IPS-20b (cell line): ENCODE measurements around the gene ZNF791.
"Not testable (repeated sequence)": the region's sequence is repeated elsewhere in the genome, so short reads cannot be mapped to it uniquely, and the experiment has no call there.

Experiments
- H3K27ac ChIP-seq: one replicate; pipeline ENCODE4 v1.5.1; 2013; ENCODE audit warnings: low read length
- H3K27me3 ChIP-seq: 2 replicates; pipeline ENCODE4 v1.6.1; 2013; ENCODE audit warnings: mild to moderate bottlenecking, low read length, inconsistent platforms; ENCODE audit not compliant: insufficient read depth
- H3K36me3 ChIP-seq: 2 replicates; pipeline ENCODE4 v1.6.1; 2013; ENCODE audit warnings: low read depth, mild to moderate bottlenecking, inconsistent platforms, low read length, moderate library complexity; ENCODE audit not compliant: insufficient read depth
- H3K4me1 ChIP-seq: 2 replicates; pipeline ENCODE4 v1.6.1; 2013; ENCODE audit warnings: mild to moderate bottlenecking, control low read depth, inconsistent platforms, low read length, moderate library complexity; ENCODE audit not compliant: insufficient read depth
- H3K4me3 ChIP-seq: 2 replicates; pipeline ENCODE4 v1.5.1; 2013; ENCODE audit warnings: mild to moderate bottlenecking, low read length, inconsistent platforms
- H3K9ac ChIP-seq: 2 replicates; pipeline ENCODE4 v1.6.1; 2013; ENCODE audit warnings: low read depth, mild to moderate bottlenecking, inconsistent platforms, low read length, moderate library complexity
- H3K9me3 ChIP-seq: 2 replicates; pipeline ENCODE4 v1.6.1; 2013; ENCODE audit warnings: mild to moderate bottlenecking, low read depth, low read length, inconsistent platforms; ENCODE audit not compliant: insufficient read depth

ZNF791 gene

DNA sequence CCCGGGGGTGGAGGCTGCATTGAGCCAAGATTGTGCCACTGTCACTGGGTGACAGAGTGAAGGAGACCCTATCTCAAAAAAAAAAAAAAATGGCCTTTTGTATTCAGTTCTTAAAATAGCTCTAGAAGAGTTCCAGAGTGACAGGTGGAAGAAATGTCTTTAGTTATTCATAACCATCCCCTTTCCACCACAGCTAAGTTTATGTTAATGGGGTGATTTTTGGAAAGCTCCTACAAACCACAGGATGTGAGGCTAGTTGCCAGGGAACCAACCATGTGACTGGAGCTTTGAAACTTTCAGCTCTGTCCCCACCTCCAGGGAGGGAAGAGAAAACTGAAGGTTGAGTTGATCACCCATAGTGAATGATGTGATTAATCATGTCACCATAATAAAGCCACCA, 7.0 kb upstream of the ZNF791 start:
- Histone ChIP-seq H3K36me3 (0 out of 2 replicates have a peak, but pooled peaks cover 8% of the 10 kb centered on the region), H3K9me3 (no peaks in the 10 kb centered on the region), H3K4me3 (no peak overlapping the region), H3K4me1 (no peaks in the 10 kb centered on the region), H3K27me3 (no peaks in the 10 kb centered on the region), H3K27ac (no peak overlapping the region), H3K9ac (no peak overlapping the region)

GRCh38 chr19:12606796-12607195, 3.9 kb upstream of the ZNF791 start:
- Histone ChIP-seq H3K9me3 (no peaks in the 10 kb centered on the region), H3K9ac (no peak overlapping the region), H3K27me3 (no peaks in the 10 kb centered on the region), H3K36me3 (0 out of 2 replicates have a peak, but pooled peaks cover 8% of the 10 kb centered on the region), H3K27ac (no peak overlapping the region), H3K4me3 (no peak overlapping the region), H3K4me1 (no peaks in the 10 kb centered on the region)

DNA sequence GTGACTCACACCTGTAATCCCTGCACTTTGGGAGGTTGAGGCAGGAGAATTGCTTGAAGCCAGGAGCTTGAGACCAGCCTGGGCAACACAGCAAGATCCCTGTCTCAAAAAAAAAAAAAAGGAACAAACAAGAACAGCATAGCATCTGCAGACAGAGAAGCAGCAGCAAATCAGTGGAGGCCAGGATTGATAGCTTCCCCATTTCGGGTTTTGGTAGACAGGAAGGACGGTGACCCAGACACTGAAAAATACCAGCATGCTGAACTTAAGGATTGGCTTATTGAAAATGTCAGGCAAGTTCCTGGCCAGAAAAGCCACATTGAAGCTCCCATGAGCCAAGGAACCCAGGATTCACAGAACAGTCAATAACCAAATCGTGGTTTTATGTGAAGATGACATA, 3.1 kb upstream of the ZNF791 start:
- H3K4me1 ChIP-seq = no peaks in the 10 kb centered on the region
- H3K9ac ChIP-seq = no peak overlapping the region
- peaks cover 10% of the 10 kb centered on the region; the same call in 1 of the 2 replicates for H3K36me3 ChIP-seq
- H3K9me3 ChIP-seq = no peaks in the 10 kb centered on the region
- H3K27ac ChIP-seq = no peak overlapping the region
- H3K4me3 ChIP-seq = no peak overlapping the region
- H3K27me3 ChIP-seq = no peaks in the 10 kb centered on the region

DNA sequence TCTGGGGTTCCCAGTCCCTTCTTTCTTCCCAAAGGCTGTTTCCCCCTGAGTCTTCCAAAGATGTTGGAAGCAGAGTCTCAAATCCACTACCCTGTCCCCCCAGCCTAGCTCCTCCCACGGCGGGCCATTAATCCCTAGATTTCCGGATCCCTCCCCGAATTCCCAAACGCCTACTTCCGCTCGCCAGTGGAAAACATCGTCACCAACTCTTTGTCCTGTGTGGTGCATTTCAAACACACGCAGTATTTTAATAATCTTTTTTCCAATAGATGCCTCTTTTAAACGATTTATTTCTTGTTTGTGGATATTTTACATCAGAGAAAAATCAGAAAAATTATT, 610 bp downstream of the ZNF791 start:
- H3K9me3 ChIP-seq = no peaks in the 10 kb centered on the region
- H3K36me3 ChIP-seq = peaks cover 25% of the 10 kb centered on the region
- H3K9ac ChIP-seq = peak overlapping the region; percentile 90
- no peaks in the 10 kb centered on the region for H3K27me3 ChIP-seq
- peak overlapping the region; percentile 4 for H3K27ac ChIP-seq
- no peaks in the 10 kb centered on the region for H3K4me1 ChIP-seq
- H3K4me3 ChIP-seq = peak overlapping the region; percentile 93

DNA sequence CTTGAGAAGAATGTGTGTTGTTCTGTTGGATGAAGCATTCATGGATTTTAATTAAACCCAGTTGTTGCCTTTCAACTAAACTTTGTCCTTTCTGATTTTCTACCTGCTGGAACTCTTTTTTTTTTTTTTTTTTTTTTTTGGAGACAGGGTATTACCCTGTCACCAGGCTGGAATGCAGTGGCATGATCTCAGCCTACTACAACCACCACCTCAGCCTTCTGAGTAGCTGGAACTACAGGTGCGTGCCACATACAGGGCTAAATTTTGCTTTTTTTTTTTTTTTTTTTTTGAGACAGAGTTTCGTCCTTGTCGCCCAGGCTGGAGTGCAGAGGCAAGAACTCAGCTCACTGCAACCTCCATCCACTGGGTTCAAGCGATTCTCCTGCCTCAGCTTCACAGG, 6.9 kb downstream of the ZNF791 start:
- Histone ChIP-seq H3K4me1 (no peaks in the 10 kb centered on the region), H3K27ac (no peak overlapping the region), H3K9me3 (peaks cover 6% of the 10 kb centered on the region; the same call in 1 of the 2 replicates), H3K36me3 (peaks cover 15% of the 10 kb centered on the region), H3K9ac (no peak overlapping the region), H3K4me3 (no peak overlapping the region), H3K27me3 (no peaks in the 10 kb centered on the region)

GRCh38 chr19:12621253-12622024, 10.7 kb downstream of the ZNF791 start:
- Histone ChIP-seq H3K36me3 (peaks cover 33% of the 10 kb centered on the region), H3K9me3 (peaks cover 14% of the 10 kb centered on the region)
- not testable (repeated sequence) for H3K27ac ChIP-seq, H3K4me3 ChIP-seq, H3K9ac ChIP-seq, H3K27me3 ChIP-seq, H3K4me1 ChIP-seq

DNA sequence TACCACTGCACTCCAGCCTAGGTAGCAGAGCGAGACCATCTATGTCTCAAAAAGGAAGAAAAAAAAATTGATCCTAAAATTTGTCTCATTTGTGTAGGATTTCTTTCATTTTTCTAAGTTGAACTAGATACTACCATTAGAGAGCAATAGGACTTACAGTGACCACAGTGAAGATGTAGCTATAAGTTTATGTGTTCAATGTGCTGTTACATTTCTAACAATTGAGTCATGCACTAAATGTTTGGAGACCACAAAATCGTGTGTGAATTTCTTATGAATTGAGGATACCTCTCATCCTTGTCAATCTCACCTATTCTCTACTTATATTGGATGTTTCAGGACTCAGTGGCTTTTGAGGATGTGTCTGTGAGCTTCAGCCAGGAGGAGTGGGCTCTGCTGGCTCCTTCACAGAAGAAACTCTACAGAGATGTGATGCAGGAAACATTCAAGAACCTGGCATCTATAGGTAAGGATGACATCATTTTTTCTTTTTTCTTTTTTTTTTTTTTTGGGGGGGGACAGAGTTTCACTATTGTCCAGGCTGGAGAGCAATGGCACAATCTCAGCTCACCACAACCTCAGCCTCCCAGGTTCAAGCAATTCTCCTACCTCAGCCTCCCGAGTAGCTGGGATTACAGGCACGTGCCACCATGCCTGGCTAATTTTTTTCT, 12.8 kb downstream of the ZNF791 start:
- peaks cover 33% of the 10 kb centered on the region for H3K9me3 ChIP-seq

DNA sequence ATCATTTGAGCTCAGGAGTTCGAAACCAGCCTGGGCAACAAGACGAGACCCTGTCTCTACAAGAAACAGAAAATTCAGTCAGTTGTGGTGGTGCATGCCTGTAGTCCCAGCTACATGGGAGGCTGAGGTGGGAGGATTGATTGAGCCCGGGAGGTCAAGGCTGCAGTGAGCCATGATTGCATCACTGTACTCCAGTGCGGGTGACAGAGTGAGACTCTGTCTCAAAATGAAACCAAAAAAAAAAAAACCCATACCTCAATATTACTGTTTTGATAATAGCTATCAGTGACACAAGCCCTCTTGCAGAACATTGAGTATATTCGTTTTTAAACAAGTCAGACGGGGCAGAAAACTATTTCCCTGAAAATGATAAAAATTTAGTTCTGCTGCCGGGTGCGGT, 16.2 kb downstream of the ZNF791 start:
- Histone ChIP-seq H3K4me1 (no peaks in the 10 kb centered on the region), H3K27ac (no peak overlapping the region), H3K27me3 (no peaks in the 10 kb centered on the region), H3K9me3 (peaks cover 50% of the 10 kb centered on the region), H3K4me3 (no peak overlapping the region), H3K9ac (no peak overlapping the region), H3K36me3 (peaks cover 80% of the 10 kb centered on the region)

More for the DNA sequence above, 12.8 kb downstream of the ZNF791 start:
- Histone ChIP-seq H3K36me3 (peaks cover 53% of the 10 kb centered on the region), H3K9ac (no peak overlapping the region), H3K27ac (no peak overlapping the region), H3K27me3 (no peaks in the 10 kb centered on the region), H3K4me3 (no peak overlapping the region), H3K4me1 (no peaks in the 10 kb centered on the region)

DNA sequence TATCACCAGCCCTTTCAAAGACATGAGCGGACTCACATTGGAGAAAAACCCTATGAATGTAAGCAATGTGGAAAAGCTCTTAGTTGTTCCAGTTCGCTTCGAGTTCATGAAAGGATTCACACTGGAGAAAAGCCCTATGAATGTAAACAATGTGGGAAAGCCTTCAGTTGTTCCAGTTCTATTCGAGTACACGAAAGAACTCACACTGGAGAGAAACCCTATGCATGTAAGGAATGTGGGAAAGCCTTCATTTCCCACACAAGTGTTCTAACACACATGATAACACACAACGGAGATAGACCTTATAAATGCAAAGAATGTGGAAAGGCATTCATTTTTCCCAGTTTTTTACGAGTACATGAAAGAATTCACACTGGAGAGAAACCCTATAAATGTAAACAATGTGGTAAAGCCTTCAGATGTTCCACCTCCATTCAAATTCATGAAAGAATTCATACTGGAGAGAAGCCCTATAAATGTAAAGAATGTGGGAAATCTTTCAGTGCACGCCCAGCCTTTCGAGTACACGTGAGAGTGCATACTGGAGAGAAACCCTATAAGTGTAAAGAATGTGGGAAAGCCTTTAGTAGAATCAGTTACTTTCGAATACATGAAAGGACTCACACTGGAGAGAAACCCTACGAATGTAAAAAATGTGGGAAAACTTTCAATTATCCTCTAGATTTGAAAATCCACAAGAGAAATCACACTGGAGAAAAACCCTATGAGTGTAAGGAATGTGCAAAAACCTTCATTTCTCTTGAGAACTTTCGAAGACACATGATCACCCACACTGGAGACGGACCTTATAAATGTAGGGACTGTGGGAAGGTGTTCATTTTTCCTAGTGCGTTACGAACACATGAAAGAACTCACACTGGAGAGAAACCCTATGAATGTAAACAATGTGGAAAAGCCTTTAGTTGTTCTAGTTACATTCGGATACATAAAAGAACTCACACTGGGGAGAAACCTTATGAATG, 17.6 kb downstream of the ZNF791 start:
- Histone ChIP-seq H3K27ac (no peak overlapping the region), H3K4me3 (peak overlapping the region; percentile 9; the same call in 1 of the 2 replicates), H3K4me1 (no peaks in the 10 kb centered on the region), H3K9me3 (peaks cover 50% of the 10 kb centered on the region), H3K9ac (no peak overlapping the region), H3K27me3 (no peaks in the 10 kb centered on the region), H3K36me3 (peaks cover 78% of the 10 kb centered on the region)

GRCh38 chr19:12629215-12629614, 18.5 kb downstream of the ZNF791 start:
- H3K9me3 ChIP-seq = peaks cover 50% of the 10 kb centered on the region

GRCh38 chr19:12636631-12637030, 25.9 kb downstream of the ZNF791 start:
- Histone ChIP-seq H3K9ac (no peak overlapping the region), H3K9me3 (no peaks in the 10 kb centered on the region), H3K36me3 (no peaks in the 10 kb centered on the region), H3K4me3 (no peak overlapping the region), H3K27me3 (no peaks in the 10 kb centered on the region), H3K27ac (no peak overlapping the region), H3K4me1 (no peaks in the 10 kb centered on the region)

More at GRCh38 chr19:12629215-12629614, 18.5 kb downstream of the ZNF791 start:
- no peak overlapping the region for H3K9ac ChIP-seq
- H3K27me3 ChIP-seq = no peaks in the 10 kb centered on the region
- peaks cover 69% of the 10 kb centered on the region for H3K36me3 ChIP-seq
- H3K27ac ChIP-seq = no peak overlapping the region
- H3K4me3 ChIP-seq = no peak overlapping the region
- no peaks in the 10 kb centered on the region for H3K4me1 ChIP-seq
